ENCODE measurements around the gene SBF2. TPM values are rescaled to one million over a fixed set of nuclear protein-coding genes. Genes with fewer than 3 reads are reported as not detected.
"Not testable (repeated sequence)": the region's sequence is repeated elsewhere in the genome, so short reads cannot be mapped to it uniquely, and the experiment has no call there.

The SBF2 gene
- total RNA-seq, 1 donor from 2014 or later, result 6.1 TPM

DNA sequence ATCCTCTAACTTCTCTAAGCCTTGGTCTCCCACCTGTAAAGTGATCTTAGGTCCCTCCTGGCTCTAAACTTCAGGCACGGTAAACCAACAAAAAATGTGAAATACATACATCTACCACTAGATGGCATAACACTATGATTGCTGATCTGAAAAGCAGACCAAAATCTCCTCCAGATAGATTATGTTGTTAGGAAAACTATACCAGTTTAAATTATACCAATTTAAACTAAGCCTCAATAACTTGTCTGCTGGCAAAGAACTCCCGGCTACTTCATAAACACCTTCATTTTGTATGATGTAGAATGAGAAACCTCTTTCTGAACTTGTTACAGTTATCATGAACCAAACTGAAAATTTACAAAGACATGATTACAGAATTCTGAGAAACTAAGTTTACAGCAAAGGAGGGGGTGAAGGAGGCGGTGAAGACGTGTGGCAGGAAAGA lies 85.9 kb downstream of the SBF2 start:
- intact Hi-C loops (cut with micrococcal nuclease), result loop anchor here (1.0 to 5.0 kb wide), 6 partner anchors 99 to 529 kb away; no protein-coding TSS in a partner anchor

- intact Hi-C loops (cut with micrococcal nuclease), result loop anchor here (5.0 kb wide), 2 partner anchors 449 to 531 kb away; no protein-coding TSS in a partner anchor
Measured at GRCh38 chr11:10205928-10206327, 88.1 kb downstream of the SBF2 start.

- intact Hi-C loops (cut with micrococcal nuclease), result no loop called here
Measured at GRCh38 chr11:10204021-10204420, 90.0 kb downstream of the SBF2 start.

DNA sequence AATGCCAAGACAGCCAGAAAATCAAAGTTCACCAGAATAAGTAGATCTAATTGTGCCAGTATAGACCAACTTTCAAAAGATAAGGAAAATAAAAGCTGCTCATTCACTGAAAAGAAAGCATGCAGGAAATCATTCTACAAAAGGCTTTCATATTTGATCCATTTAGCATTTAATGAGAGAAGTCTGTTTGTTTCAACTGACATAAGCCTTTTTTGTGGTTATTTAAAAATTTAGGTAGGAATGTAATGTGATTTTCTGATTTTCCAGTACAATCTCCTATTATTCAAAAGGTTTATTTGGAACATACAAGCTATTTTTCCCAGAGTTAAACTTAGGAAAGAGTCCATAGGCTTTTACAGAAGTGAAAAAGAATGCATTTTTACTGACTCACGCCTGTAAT lies 92.7 kb downstream of the SBF2 start:
- intact Hi-C loops (cut with micrococcal nuclease), result no loop called here

- intact Hi-C loops (cut with micrococcal nuclease), result no loop called here
Measured at GRCh38 chr11:10197091-10197490, 96.9 kb downstream of the SBF2 start.

DNA sequence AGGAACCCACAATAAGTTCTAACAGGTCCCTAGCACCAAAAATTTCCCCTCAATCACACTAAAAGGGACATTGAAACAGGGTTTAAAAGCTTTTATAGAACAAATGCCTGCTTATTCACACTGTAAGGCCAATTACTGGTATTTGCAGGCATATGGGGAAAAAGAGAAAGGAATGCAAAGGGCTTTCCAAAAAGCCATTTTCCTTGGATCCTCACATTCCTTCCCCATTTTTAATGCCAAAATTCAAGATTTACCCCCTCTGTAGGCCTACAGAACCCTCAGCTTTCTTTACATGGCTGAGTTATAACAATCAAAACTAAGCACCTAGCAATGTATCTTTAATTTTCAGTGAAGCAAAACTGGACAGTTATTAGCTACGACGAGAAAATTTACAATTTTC lies 102.0 kb downstream of the SBF2 start:
- intact Hi-C loops (cut with micrococcal nuclease), result no loop called here

- intact Hi-C loops (cut with micrococcal nuclease), result no loop called here
Measured at GRCh38 chr11:10181811-10182210, 112.2 kb downstream of the SBF2 start.

GRCh38 chr11:10164621-10165020 lies 129.4 kb downstream of the SBF2 start:
- intact Hi-C loops (cut with micrococcal nuclease), result no loop called here

DNA sequence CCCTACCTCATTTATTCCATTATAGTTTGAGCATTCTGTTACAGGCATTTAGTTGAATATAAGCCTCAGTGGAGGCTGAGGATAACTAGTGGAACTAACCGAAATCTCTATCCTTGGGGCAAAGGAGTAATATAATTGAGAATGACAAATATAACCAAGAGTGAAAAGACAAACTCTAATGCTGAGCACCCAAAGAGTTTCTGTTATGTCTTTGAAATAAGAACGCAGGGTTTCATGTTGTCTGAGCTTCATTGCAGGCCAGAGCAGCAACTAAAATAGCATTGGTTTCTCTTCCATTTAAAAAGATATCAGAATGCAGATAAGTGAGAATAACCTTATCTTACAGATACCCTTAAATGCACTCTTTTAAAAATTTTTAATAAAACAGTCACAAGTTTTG lies 131.8 kb downstream of the SBF2 start:
- intact Hi-C loops (cut with micrococcal nuclease), result no loop called here

- intact Hi-C loops (cut with micrococcal nuclease), result no loop called here
Measured at GRCh38 chr11:10160350-10160749, 133.7 kb downstream of the SBF2 start.

- intact Hi-C loops (cut with micrococcal nuclease), result no loop called here
Measured at GRCh38 chr11:10158461-10158860, 135.6 kb downstream of the SBF2 start.

- intact Hi-C loops (cut with micrococcal nuclease), result no loop called here
Measured at GRCh38 chr11:10155793-10156490, 138.1 kb downstream of the SBF2 start.

GRCh38 chr11:10150800-10151199 lies 143.2 kb downstream of the SBF2 start:
- intact Hi-C loops (cut with micrococcal nuclease), result no loop called here

DNA sequence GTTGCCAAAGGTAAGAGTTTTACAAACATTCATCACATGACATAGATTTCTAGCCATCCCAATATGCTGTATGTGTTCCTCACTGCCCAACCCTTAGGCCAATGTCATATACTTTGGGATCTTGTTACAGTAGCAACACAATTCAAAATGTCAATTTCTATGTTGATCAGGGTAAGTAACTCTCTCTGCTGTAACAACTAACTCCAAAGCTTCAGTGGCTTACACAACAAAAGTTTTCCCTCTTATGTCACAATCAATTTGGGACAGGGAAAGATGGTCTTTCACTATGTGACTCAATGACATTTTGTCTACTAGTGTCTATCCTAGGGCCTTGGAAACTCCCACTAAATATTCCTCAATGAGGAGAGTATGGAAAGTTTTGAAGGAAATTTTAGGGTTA lies 144.5 kb downstream of the SBF2 start:
- intact Hi-C loops (cut with micrococcal nuclease), result no loop called here

GRCh38 chr11:10147195-10147594 lies 146.8 kb downstream of the SBF2 start:
- intact Hi-C loops (cut with micrococcal nuclease), result no loop called here

- intact Hi-C loops (cut with micrococcal nuclease), result no loop called here
Measured at GRCh38 chr11:10144954-10145353, 149.1 kb downstream of the SBF2 start.

DNA sequence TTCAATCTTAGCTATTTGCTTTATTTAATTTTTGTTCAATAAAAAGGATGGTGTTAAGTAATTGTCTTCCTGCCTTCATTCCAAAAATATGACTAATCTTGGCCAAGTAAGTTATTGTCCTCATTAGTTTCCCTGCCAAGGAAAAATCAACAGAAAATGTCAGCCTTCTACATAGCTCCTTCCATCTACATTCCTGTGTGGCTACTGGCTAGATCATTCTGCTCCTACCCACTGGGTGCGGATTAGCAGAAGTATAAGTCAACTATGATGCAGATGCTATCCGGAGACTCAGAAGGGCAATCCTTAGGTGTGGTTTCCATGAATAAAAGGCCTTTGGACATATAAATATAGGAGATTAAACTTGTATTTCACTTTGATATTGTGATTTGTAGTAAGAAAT lies 154.4 kb downstream of the SBF2 start:
- intact Hi-C loops (cut with micrococcal nuclease), result no loop called here

DNA sequence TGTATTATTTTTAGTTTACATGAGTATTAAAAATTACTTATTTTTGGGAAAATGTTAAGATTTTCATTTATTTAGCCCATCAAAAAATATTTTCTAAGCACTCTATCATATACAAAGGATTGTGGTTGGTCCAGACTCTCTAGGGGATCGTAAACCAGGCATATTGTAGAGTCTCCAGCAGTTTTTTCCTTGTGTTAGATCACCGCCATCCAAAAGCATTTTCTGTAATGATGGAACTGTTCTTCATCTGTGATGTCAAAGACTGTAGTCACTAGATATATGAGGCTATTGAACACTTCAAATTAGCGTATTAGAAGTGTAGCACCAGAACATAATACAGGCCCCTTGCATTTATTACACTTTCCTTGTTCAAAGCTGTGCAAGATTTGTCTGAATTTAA lies 154.9 kb downstream of the SBF2 start:
- intact Hi-C loops (cut with micrococcal nuclease), result no loop called here

- intact Hi-C loops (cut with micrococcal nuclease), result no loop called here
Measured at GRCh38 chr11:10134975-10135481, 159.0 kb downstream of the SBF2 start.

DNA sequence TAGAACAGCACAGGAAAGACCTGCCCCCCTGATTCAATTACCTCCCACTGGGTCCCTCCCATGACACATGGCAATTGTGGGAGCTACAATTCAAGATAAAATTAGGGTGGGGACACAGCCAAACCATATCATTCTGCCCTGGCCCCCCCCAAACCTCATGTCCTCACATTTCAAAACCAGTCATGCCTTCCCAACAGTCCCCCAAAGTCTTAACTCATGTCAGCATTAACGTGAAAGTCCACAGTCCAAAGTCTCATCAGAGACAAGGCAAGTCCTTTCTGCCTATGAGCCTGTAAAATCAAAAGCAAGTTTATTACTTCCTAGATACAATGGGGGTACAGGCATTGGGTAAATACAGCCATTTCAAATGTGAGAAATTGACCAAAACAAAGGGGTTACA lies 159.8 kb downstream of the SBF2 start:
- intact Hi-C loops (cut with micrococcal nuclease), result not testable (repeated sequence)

- intact Hi-C loops (cut with micrococcal nuclease), result not testable (repeated sequence)
Measured at GRCh38 chr11:10133251-10133650, 160.8 kb downstream of the SBF2 start.

DNA sequence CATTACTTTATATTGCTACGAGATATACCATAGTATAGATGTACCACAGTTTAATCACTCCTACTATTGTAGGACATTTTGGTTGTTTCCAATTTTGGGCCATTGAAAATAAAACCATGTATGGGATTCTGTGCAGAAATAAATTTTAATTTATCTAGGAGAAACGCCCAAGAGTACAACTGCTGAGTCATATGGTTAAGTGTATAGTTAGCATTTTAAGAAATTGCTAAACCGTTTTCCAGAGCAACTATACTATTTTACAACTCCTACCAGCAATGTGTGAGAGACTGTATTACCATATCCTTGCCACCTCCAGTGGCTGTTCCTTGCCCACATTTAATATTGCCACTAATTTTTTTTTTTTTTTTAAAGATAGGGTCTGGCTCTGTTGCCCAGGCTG lies 163.1 kb downstream of the SBF2 start:
- intact Hi-C loops (cut with micrococcal nuclease), result no loop called here

DNA sequence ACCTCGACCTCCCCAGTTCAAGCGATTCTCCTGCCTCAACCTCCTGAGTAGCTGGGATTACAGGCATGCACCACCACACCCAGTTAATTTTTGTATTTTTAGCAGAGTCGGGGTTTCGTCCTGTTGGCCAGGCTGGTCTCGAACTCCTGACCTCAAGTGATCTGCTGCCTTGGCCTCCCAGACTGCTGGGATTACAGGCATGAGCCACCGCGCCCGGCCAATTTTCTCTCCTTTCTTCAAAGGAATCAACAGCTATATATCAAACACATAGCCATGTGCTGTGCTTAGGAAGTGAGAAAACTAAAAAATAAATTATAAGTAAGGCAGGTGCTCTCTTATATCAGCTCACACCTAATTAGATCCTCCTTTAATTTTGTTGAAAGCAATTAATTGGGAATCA lies 164.8 kb downstream of the SBF2 start:
- intact Hi-C loops (cut with micrococcal nuclease), result not testable (repeated sequence)

Data from T-helper 1 cell treated with Interleukin-12 subunit alpha and Interleukin-12 subunit beta and Interleukin-4 antibody, amounts not matched to agents 30 ng/mL and 1 ng/mL, for 36 hours (primary cell).